HG03342 (cell line): ENCODE results near the gene TMEM135.
"Not testable (repeated sequence)": the region's sequence is repeated elsewhere in the genome, so short reads cannot be mapped to it uniquely, and the experiment has no call there.

ENCODE experiments used
- ATAC-seq: cut with Tn5 transposase; IDR thresholded peaks from one replicate; pipeline ENCODE4 v1.9.1; 2021; ENCODE audit warnings: mild to moderate bottlenecking, moderate library complexity; ENCODE audit not compliant: unreplicated experiment

The TMEM135 gene

DNA sequence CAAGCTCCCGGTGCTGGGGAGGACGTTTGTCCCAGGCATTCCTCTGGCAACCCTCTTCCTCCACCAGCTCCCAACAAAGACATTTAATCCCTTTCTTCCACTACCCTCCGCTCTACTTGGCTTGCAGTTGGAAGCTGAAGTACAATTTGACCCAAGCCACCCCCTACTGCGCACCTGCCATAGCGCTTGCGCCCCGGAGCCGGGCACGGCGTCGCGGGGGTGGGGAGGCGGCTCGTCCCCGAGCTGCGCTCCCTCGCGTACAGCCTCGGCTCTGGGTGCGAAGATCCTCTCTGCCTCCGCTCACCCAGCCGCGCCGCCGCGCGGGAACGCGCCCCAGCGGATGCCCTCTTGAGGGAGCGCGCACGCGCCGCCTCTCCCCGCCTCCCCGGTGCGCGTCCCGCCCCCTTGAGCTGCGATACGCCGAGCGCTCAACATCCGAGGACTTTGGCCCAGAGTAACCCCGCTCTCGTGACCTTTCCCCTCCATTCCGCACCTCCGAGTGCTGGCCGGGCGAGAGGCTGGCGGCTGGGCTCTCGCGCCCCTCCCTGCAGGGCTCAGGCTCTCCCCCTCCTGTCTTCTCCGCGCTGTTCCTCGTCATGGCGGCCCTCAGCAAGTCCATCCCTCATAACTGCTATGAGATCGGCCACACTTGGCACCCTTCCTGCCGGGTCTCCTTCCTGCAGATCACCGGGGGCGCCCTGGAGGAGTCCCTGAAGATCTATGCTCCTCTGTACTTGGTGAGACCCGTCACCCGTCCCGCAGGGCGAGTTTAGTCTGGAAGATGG is at the start of gene TMEM135:
Gene TMEM135, plus strand, starts transcription at position 485 of the 785 bp plus-strand sequence. Its CDS starts 112 bp downstream, at position 597.
- ATAC-seq, result peak; percentile 99

DNA sequence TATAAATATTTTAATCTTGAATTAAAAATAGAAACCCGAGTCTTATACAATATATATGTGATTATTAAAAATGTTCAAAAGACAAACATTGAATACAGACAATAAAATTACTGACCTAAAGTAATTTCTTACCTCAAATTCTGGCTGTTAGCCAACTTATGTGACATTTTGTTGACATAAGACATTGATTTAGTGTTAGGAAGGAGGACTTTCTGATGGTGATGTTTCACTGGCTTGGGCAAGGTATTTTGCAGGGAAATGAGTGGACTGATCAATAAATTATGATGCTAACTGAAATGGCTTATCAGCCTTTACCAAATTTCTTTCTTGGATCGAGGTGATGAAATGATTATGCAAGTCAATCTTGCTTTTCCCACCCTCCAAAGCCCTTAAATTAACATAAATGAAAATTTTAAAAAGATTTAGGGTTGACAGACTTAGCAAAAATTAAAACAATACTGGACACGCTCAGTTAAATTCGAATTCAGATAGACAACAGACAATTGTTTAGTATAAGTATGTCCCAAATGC is 49.3 kb upstream of the TMEM135 start:
- no peak for ATAC-seq

DNA sequence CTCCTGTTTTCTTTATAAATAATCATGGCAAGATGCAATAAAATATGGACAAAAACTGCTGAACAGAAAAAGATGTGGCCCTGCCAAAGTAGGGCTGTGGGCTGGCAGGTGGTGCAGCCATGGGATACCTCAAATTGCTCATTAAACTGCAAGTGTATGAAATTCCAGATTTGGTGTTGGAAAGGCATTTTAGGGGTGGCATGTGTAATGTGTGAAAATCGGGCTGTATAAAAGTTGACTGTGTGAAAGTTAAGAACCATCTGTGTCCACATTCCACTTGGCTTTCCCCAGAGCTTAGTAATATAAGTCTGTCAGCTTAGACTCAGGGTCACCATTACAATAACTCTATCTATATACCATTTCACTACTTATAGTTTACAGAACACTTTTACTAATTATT is 47.7 kb upstream of the TMEM135 start:
- no peak for ATAC-seq

DNA sequence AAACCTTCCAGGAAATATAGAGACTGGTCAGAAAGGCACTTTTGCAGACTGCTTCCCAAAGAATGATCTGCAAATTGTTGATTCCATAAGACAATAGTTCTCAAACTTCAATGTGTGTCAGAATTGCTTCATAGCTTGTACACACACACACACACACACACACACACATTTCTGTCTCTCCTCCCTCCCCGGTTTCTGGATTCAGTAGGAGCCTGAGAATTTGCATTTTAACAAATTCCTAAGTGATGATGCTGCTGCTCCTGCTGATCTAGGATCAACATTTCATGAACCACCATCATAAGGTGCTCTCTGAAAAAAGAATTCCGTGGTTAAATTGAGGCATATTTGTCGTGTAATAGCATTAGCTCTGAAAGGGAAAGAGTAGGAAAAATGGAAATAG is 47.2 kb upstream of the TMEM135 start:
- no peak for ATAC-seq

DNA sequence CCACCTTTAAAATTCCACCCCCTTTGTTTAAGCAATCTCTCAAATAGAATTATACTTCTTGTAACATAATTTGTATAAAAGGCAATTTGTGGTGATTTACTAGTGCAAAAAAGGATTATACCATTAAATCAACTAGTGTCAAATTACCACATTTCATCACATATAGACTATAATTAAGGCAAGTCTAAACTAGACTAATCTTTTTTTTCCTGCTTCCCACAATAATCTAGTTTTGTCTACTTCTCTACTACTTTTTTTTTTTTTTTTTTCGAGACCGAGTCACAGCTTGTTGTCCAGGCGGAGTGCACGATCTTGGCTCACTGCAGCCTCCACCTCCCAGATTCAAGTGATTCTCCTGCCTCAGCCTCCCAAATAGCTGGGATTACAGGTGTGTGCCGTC is 46.4 kb upstream of the TMEM135 start:
- ATAC-seq, result no peak

DNA sequence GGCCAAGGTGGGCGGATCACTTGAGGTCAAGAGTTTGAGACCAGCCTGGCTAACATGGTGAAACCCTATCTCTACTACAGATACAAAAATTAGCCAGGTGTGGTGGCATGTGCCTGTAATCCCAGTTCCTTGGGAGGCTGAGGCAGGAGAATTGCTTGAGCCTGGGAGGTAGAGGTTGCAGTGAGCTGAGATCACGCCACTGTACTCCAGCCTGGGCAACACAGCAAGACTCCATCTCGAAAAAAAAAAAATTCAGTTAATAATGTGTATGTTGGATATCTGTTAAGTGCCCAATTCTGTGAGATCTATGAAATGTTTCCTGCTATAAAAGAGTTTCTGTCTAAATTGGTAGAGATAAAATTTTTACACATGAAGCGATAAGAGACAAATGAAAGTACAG is 45.4 kb upstream of the TMEM135 start:
- not testable (repeated sequence) for ATAC-seq

DNA sequence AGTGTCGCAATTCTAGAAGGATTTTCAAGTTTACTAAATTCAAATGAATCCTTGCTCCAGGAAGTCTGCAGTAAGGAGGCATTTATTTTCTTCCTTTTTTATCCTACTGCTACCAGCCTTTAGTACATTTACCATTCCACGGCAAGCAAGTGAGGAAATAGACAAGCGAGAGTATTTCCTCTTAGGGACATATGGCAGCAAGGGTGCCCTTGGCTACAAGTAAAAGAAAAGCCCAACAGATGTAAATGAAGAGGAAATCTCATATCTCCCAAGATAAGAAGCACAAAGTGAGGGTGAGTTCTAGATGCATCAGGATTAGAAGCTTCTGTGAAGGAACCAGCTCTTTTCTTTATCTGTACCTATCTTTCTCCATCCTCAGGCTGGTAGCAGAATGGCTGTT is 44.7 kb upstream of the TMEM135 start:
- ATAC-seq, result no peak

DNA sequence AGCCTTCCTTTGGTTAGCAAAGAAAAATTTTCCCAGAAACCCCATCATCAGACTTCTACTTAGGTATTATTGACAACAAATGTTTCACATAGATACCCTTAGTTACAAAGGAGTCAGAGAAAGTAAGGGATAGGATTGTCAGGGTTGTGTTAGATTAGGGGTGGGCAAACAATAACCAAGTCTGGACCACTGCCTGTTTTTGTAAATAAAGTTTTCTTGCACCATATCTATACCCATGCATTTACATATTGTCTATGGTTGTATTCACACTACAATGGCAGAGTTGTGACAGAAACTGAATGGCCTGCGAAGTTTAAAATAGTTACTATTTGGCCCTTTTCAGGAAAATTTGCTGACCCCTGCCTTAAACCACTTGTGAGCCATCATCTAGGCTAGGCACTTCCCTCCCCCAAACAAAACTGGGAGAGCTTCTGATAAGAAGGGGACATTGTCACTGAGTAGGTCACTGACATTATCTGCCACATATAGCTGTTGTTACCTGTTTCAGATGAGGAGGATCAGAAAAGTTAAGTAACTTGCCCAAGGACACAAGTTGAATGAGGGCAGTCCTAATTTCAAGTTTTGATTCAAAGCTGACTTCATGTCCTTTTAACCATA is 40.7 kb upstream of the TMEM135 start:
- no peak for ATAC-seq

DNA sequence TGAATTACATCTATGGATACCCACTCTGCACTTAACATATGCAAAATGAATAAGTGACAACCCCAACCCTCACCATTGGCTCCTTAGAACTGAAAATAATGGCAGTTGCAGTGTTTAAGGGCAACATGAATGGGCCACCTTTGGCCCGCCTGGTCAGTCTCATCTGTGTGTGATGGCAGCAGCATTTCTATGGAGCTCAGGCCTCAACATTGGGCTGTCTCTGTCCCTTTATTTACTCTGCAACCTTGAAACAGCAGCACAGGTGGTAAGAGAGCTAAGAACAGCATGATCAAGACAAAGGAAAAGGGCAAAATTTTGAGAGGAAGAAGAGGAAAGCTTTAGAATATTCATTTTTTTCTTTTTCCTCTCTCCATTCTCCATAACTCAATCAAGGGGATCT is 38.3 kb upstream of the TMEM135 start:
- no peak for ATAC-seq

DNA sequence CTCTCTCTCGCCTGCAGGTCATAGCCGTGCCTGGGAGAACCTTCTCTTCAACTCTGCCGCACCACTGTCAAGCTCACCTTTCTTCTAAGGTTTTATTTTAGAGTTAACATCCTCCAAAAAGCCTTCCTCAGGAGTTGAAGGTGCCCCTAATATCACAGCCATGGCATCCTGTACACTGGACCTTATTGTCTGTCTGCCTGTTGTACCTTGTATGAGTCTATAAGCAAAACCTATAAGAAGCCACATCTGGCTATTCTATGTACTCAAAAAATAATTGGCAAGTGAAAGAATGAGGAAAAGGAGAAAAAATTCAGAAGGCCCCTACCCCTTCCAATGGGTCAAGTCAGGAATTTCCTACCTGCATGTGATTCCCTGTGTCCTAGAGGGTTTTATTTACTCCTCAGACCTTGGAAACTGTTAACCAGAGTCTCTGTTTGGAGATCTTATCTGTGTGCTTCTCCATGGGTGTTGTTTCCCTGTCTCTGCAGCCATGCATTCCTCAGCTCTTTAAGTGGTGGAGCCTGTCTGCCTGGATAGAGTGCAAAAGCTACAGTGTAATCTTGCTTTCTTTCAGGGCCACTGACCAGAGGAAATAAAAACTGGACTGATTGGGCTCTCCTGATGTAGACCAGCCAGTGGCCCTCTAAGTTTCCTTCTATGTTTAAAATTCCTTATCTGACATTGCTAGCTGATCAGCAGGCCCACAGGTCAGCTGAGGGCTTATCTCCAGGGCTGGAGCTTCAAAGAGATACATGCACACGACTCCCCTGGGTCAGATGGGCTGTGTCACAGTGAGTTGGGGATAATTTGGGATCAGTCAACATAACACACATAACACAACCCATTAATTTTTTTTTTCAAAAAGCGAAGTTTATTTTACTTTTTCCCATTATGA is 37.6 kb upstream of the TMEM135 start:
- ATAC-seq, result no peak

DNA sequence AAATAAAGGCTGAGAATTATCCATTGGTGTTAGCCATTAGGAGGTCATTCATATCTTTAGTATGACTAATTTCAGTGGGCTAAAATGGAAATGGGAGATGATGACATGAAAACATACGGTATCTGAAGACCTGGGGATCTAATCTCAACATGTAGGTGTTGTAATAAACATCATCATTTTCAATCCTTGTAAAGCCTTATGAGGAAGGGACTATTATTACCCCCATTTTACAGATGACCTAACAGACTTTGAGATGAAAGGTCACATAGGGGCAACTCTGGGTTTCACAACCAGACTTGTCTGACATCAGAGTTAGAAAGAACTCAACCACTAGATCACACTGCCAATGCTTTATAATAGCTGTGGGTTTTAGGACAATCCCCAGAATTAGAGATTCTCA is 34.8 kb upstream of the TMEM135 start:
- no peak for ATAC-seq

DNA sequence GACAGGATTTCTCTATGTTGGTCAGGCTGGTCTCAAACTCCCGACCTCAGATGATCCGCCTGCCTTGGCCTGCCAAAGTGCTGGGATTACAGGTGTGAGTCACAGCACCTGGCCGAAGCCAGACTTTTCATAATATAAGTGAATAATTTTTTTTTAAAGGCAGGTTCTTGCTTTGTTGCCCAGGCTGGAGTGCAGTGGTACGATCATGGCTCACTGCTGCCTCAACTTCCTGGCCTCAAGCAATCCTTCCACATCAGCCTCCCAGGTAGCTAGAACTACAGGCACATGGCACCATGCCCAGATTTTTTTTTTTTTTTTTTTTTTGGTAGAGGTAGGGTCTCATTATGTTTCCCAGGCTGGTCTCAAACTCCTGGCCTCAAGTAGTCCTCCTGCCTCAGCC is 33.5 kb upstream of the TMEM135 start:
- not testable (repeated sequence) for ATAC-seq

DNA sequence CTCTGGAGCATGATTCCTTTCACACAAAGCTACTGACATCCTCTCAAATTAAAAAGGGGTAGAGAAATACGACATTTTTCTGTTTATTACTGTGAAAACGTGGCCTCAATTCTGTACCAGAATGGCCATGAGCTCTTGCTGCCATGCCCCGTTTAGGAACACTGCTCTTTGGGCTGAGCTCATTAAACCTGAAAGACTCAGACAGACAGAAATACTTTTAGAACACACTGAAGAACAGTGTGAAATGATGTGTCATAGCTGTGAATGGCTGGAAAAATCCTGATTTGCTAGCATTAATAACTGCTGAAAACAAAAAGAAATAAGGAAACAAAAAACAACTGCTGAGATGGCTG is 32.2 kb upstream of the TMEM135 start:
- no peak for ATAC-seq

DNA sequence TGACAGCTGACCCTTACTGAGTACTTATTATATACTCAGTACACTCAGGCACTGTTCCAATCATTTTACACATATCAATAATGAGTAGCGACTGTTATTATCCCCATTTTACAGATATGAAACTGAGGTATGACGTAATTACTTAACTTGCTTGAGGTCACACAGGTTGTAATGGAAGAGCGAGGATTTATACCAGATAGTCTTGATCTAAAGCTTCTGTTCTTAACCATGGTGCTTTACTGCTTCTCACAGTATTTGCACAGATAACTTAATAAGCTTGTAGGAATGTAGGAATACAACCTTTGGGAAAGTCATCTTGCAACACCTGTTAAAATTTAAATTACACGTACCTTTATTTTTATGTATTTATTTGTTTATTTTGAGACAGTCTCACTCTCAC is 31.7 kb upstream of the TMEM135 start:
- no peak for ATAC-seq

DNA sequence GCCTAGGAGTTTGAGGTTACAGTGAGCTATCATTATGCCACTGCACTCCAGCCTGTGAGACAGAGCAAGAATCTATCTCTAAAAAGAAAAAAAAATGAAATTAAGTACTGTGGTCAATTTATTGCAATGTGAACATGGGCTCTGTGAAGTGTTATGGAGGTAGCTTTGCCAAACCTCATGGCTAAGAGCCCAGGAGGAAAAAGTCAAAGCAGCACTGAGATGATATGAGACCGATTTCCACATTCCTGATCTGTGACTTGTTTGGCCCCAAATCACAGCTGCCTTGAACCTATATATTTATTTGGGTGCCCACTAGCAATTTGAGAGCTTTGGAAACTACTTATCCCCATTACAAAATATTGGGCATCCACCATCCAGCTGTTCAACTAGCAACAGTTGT is 29.8 kb upstream of the TMEM135 start:
- ATAC-seq, result no peak

DNA sequence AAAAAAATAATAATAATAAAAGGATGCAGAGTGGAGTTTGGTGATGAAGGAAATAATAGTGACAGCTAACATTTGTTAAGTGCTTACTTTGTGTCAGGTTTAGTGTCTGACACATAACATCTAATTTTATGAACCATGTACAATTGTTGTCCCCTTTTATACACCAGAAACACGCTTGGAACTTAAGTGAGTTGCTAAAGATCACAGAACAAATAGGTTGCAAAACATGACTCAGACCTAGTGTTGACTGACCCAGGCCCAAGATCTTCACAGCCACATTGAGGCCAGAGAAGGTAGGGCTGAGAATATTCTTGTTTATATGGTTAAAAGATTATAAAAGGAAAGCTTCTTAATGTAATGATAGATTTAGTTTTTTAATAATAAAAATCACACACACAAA is 25.6 kb upstream of the TMEM135 start:
- no peak for ATAC-seq

DNA sequence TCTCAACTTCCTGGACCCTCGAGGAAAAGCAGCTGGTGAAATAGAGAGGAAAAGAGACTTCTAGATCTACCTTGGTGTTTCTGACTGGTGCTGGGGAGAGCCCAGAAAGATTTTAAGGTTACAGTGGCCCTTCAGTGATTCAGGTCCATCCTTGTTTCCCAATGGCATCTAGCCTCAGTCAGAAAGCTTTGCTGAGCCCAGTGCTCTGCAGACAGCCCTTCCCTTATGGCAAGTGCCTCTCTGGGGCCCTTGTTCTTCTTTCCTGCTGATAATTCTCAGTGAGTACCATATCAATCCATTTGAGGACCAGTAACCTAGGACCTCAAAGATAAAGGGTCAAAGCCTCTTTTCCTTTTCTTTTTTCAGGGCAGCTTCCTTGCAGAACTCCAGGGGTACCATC is 25.1 kb upstream of the TMEM135 start:
- no peak for ATAC-seq

DNA sequence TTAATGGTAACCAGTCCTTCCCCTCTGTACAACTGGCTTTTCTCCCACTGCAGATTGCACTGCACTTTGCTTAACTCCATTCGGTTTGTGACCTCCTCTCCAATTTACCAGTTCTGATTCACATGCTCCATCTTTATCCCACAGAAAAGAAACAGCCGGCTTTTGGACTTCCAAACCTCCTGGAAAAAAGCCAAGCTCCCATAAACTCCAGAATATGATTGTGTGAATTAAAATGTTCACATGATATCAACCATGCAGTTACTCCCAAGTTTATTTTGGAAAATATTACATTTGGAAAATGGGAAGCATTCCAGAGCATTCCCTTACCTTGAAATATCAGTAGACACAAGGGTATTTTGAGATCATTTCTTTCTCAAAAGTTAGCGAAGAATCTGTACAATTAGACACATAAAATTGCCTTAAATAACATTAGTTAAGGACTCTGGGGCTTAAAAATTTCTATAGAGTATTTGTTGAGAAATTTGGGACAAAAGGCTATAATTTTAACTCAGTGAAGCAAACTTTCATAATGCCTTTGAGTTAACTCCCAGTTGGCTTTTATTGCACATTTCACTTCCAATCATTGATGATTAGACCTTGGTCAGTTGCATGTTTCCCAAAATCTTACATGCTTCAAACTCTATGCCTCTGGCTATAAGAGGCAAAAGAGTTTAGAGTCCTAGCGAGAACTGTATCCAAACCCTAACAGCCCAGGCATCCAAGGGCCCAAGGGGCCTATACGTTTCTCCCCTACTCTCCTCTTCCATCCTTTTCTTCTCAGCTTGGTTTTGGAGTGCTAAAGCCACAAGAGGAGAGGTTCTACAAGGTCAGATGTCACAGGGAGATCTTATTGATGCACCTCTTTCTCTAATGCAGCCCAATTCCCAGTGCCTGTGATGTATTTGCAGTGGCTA is 23.6 kb upstream of the TMEM135 start:
- no peak for ATAC-seq

DNA sequence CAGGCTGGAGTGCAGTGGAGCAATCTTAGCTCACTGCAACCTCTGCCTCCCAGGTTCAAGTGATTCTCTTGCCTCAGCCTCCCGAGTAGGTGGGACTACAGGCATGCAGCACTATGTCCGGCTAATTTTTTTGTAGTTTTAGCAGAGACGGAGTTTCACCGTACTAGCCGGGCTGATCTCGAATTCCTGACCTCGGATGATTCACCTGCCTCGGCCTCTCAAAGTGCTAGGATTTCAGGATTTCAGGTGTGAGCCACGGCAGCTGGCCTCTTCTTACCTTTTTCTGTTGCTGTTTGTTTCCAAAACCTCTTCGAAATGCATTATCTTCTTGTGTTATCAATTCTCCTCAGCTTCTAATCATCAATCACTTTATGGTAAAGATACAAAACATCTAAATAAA is 22.1 kb upstream of the TMEM135 start:
- ATAC-seq, result no peak

DNA sequence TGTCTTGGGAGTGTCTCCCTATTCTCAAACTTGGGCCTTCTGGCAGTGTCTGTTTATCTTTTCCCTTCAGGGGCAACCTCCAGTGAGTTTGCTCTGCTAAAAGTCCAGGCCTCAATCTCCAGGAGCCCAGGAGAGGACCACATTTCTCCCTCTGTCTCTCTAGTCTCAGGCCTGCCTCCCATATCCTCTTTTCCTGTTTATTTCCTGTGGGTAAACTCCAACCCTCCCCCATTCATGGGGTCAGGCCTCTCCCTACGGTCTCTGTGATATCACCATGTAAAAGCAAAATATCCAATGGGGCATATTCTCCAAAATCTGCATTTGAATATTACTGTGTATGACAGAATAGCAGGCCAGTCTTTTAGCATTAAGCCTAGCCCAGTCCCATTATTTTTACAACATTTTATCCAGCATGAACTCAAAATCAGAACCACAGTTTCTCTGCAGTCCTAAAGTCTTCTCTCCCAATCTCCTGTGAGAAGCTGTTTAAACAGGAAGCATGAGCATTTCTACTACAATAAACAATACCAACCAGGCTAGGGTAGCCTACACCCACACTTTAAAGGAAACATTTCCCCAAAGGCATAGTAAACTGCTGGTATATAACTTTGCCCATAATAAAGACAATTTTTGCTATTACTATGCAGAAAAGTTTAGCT is 18.0 kb upstream of the TMEM135 start:
- no peak for ATAC-seq
